Measurements from ENCODE around the gene GDPGP1. TPM values are rescaled to one million over a fixed set of nuclear protein-coding genes. Genes with fewer than 3 reads are reported as not detected.

GDPGP1 gene
- total RNA-seq, 3 donors from 2014 or later (not counting 1 experiment from before 2014, with no cell fraction given): 7.8 to 11.1 (median 9.5) TPM

GRCh38 chr15:90194655-90195054, 39.4 kb upstream of the GDPGP1 start:
- peaks cover 17 to 26% of the 10 kb centered on the region in 2 donors for H3K4me1 Mint-ChIP-seq
- no peaks in the 10 kb centered on the region for H3K27me3 ChIP-seq (ENCODE audit: control insufficient read depth, insufficient read depth, low read length)
- H3K9me3 ChIP-seq (ENCODE audit: control insufficient read depth, insufficient read depth, low read length): no peaks in the 10 kb centered on the region
- DNase-seq (no peak), ATAC-seq (no peak)
- no peak overlapping the region for H3K27ac Mint-ChIP-seq
- no peak for TF ChIP-seq CTCF (IDR thresholded peaks at IDR 0.05)
- H3K36me3 ChIP-seq (ENCODE audit: control insufficient read depth, insufficient read depth, low read length): no peaks in the 10 kb centered on the region
- WGBS (ENCODE audit: insufficient coverage): 83% methylated on average over 1 of the region's 2 CpGs
- peaks cover 41% of the 10 kb centered on the region for H3K4me1 ChIP-seq (ENCODE audit: control insufficient read depth, insufficient read depth, low read length)
- no peak overlapping the region for H3K27ac ChIP-seq (ENCODE audit: low read length)
- H3K36me3 Mint-ChIP-seq: no peaks in the 10 kb centered on the region
- H3K9me3 Mint-ChIP-seq: no peaks in the 10 kb centered on the region
- intact Hi-C loops (cut with micrococcal nuclease): no loop called here
- no peak overlapping the region for H3K4me3 ChIP-seq (ENCODE audit: low read length)
- no peak overlapping the region for H3K4me3 Mint-ChIP-seq
- no peaks in the 10 kb centered on the region for H3K27me3 Mint-ChIP-seq (ENCODE audit: low read depth in 2 of 2)

- H3K27ac Mint-ChIP-seq: peak overlapping the region; percentile 6 to 76
- Histone ChIP-seq H3K27me3 (ENCODE audit: control insufficient read depth, insufficient read depth, low read length) (no peaks in the 10 kb centered on the region), H3K9me3 (ENCODE audit: control insufficient read depth, insufficient read depth, low read length) (no peaks in the 10 kb centered on the region), H3K27ac (ENCODE audit: low read length) (peak overlapping the region; percentile 61), H3K36me3 (ENCODE audit: control insufficient read depth, insufficient read depth, low read length) (no peaks in the 10 kb centered on the region), H3K4me1 (ENCODE audit: control insufficient read depth, insufficient read depth, low read length) (peaks cover 28% of the 10 kb centered on the region), H3K4me3 (ENCODE audit: low read length) (peak overlapping the region; percentile 51)
- H3K36me3 Mint-ChIP-seq: no peaks in the 10 kb centered on the region
- ATAC-seq (no peak), DNase-seq (no peak)
- H3K4me1 Mint-ChIP-seq: peaks cover 8 to 23% of the 10 kb centered on the region in 2 donors
- WGBS (ENCODE audit: insufficient coverage): 16% methylated on average over 24 of the region's 24 CpGs
- intact Hi-C loops (cut with micrococcal nuclease): no loop called here
- H3K9me3 Mint-ChIP-seq: no peaks in the 10 kb centered on the region
- TF ChIP-seq CTCF (IDR thresholded peaks at IDR 0.05): no peak
- H3K27me3 Mint-ChIP-seq (ENCODE audit: low read depth in 2 of 2): no peaks in the 10 kb centered on the region
- H3K4me3 Mint-ChIP-seq: peak overlapping the region; percentile 89
These were observed 33.4 kb upstream of the GDPGP1 start for GRCh38 chr15:90200534-90201129.

GRCh38 chr15:90201130-90201943, 32.7 kb upstream of the GDPGP1 start, which contains the start of gene SEMA4B:
TSS of gene SEMA4B (plus strand) at chr15:90201330. CDS start at chr15:90201579, 249 bp downstream.
- Histone ChIP-seq H3K27ac (ENCODE audit: low read length) (peak within 1 kb of the TSS; percentile 61), H3K4me3 (ENCODE audit: low read length) (peak within 1 kb of the TSS; percentile 76), H3K4me1 (ENCODE audit: control insufficient read depth, insufficient read depth, low read length) (peaks cover 32% of the 10 kb centered on the region), H3K9me3 (ENCODE audit: control insufficient read depth, insufficient read depth, low read length) (no peaks in the 10 kb centered on the region), H3K27me3 (ENCODE audit: control insufficient read depth, insufficient read depth, low read length) (no peaks in the 10 kb centered on the region), H3K36me3 (ENCODE audit: control insufficient read depth, insufficient read depth, low read length) (peaks cover under 1% of the 10 kb centered on the region)
- Mint-ChIP-seq H3K9me3 (no peaks in the 10 kb centered on the region), H3K27ac (peak within 1 kb of the TSS; percentile 6 to 76), H3K36me3 (no peaks in the 10 kb centered on the region), H3K4me3 (peak within 1 kb of the TSS; percentile 89), H3K27me3 (ENCODE audit: low read depth in 2 of 2) (no peaks in the 10 kb centered on the region), H3K4me1 (peaks cover 8 to 23% of the 10 kb centered on the region in 2 donors)
- TF ChIP-seq CTCF (IDR thresholded peaks at IDR 0.05): no peak
- DNase-seq (peak; percentile 69 to 85), ATAC-seq (peak; percentile 90 to 93 (median 91))
- under 1% methylated on average over 88 of the region's 88 CpGs for WGBS (ENCODE audit: insufficient coverage)
- intact Hi-C loops (cut with micrococcal nuclease): no loop called here

All from natural killer cell (primary cell).